Neural progenitor cell (in vitro differentiated cells): ENCODE measurements around the gene SPINT1. TPM values are rescaled to one million over a fixed set of nuclear protein-coding genes. Genes with fewer than 3 reads are reported as not detected.

ENCODE experiments used
- DNase-seq: peaks from one replicate; pipeline ENCODE4 v3.0.0-alpha.2; 2016; ENCODE audit warnings: low spot score
- H2AFZ ChIP-seq: fragments of 200-600 bp; sonication (generic); replicated peaks from 2 replicates; pipeline ENCODE4 v1.6.1; 2016; ENCODE audit warnings: antibody characterized with exemption
- H3F3A ChIP-seq: fragments of 200-600 bp; sonication (generic); 2 replicates; pipeline ENCODE4 v1.6.1; 2016; ENCODE audit warnings: antibody characterized with exemption, low read depth
- H3K27ac ChIP-seq: fragments of 200-600 bp; sonication (generic); 2 replicates; pipeline ENCODE4 v1.5.1; 2016; ENCODE audit warnings: mild to moderate bottlenecking
- H3K27me3 ChIP-seq: fragments of 200-600 bp; sonication (generic); 2 replicates; pipeline ENCODE4 v1.6.1; 2016; ENCODE audit warnings: mild to moderate bottlenecking, moderate library complexity
- H3K36me3 ChIP-seq: fragments of 200-600 bp; sonication (generic); 2 replicates; pipeline ENCODE4 v1.5.1; 2016
- H3K4me1 ChIP-seq: fragments of 200-600 bp; sonication (generic); 2 replicates; pipeline ENCODE4 v1.6.1; 2016; ENCODE audit warnings: mixed run types
- H3K4me2 ChIP-seq: fragments of 200-600 bp; sonication (generic); 2 replicates; pipeline ENCODE4 v1.6.1; 2016
- H3K4me3 ChIP-seq: fragments of 200-600 bp; sonication (generic); 2 replicates; pipeline ENCODE4 v1.5.1; 2016
- H3K79me2 ChIP-seq: fragments of 200-600 bp; sonication (generic); 2 replicates; pipeline ENCODE4 v1.6.1; 2016; ENCODE audit warnings: low read depth
- H3K9ac ChIP-seq: fragments of 200-600 bp; sonication (generic); 2 replicates; pipeline ENCODE4 v1.6.1; 2016
- H3K9me3 ChIP-seq: fragments of 200-600 bp; sonication (generic); 2 replicates; pipeline ENCODE4 v1.5.1; 2016; ENCODE audit warnings: low read depth
- H4K20me1 ChIP-seq: fragments of 200-600 bp; sonication (generic); 2 replicates; pipeline ENCODE4 v1.6.1; 2016; ENCODE audit warnings: low read depth
- H3K27ac Mint-ChIP-seq: 3 replicates; pipeline ENCODE4 v1.8.0; 2021; ENCODE audit warnings: mixed read lengths
- H3K27me3 Mint-ChIP-seq: 2 replicates; pipeline ENCODE4 v1.8.0; 2022; ENCODE audit warnings: low read depth, mild to moderate bottlenecking, inconsistent platforms, moderate library complexity, mixed read lengths; ENCODE audit not compliant: insufficient read depth
- H3K36me3 Mint-ChIP-seq: 3 replicates; pipeline ENCODE4 v1.8.0; 2021; ENCODE audit warnings: mixed read lengths
- H3K4me1 Mint-ChIP-seq: 3 replicates; pipeline ENCODE4 v1.8.0; 2021; ENCODE audit warnings: mixed read lengths
- H3K4me3 Mint-ChIP-seq: 3 replicates; pipeline ENCODE4 v1.8.0; 2021; ENCODE audit warnings: mild to moderate bottlenecking, moderate library complexity, mixed read lengths
- H3K9me3 Mint-ChIP-seq: 3 replicates; pipeline ENCODE4 v1.8.0; 2020; ENCODE audit warnings: mixed read lengths
- EZH2 ChIP-seq: fragments of 200-600 bp; sonication (generic); IDR thresholded peaks from 2 replicates; pipeline ENCODE4 v1.6.1; 2017; ENCODE audit warnings: antibody characterized with exemption, mild to moderate bottlenecking, moderate library complexity
- EZH2phosphoT487 ChIP-seq: fragments of 200-600 bp; sonication (generic); IDR thresholded peaks from 2 replicates; pipeline ENCODE4 v1.6.1; 2017; ENCODE audit warnings: antibody characterized with exemption
- total RNA-seq: library from RNA; depleted of rRNA; stranded (reverse); fragments of >200 nt; gene quantifications from 2 replicates; pipeline ENCODE4 v1.2.3, GENCODE V29; 2015; ENCODE audit warnings: low replicate concordance
- TF ChIP-seq, protein P1 (sequence below): fragments of 200-600 bp; sonication (generic); IDR thresholded peaks from 2 replicates; pipeline ENCODE4 v1.5.1; 2017; ENCODE audit warnings: antibody characterized with exemption, mild to moderate bottlenecking

Gene SPINT1
- total RNA-seq, 1 donor from 2014 or later = 12.0 TPM

DNA sequence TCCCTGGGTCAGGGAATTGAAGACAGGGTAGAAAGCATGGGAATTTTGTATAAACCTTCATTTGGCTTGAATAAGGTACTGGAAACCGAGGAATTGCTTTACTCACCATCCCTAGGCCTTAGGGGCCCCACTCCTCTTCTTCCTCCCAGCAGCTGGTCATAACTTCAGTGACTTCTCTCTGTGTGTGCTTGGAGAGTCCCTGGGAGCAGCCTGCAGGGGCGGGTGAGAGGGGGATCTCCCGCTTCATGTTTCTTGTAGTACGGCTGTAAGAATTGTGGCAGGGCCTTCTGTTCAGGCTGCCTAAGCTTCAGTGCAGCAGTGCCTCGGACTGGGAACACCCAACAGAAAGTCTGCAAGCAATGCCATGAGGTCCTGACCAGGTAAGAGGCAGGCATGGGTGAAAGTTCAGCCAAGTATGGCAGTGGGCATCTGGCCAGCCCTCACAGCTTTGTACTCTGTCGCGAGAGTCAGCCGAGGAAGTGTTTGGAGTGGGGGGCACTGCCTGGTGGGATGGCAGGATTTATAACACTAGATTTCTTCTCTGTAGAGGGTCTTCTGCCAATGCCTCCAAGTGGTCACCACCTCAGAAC lies 34.9 kb upstream of the SPINT1 start:
- peak overlapping the region; percentile 14 for H3K27ac Mint-ChIP-seq
- Histone ChIP-seq H4K20me1 (no peaks in the 10 kb centered on the region), H2AFZ (no peak overlapping the region), H3K27me3 (no peaks in the 10 kb centered on the region), H3F3A (peaks cover 9% of the 10 kb centered on the region), H3K4me1 (peaks cover 5% of the 10 kb centered on the region), H3K4me2 (no peak overlapping the region), H3K27ac (no peak overlapping the region), H3K4me3 (no peak overlapping the region), H3K9me3 (no peaks in the 10 kb centered on the region), H3K9ac (no peak overlapping the region), H3K79me2 (peaks cover 22% of the 10 kb centered on the region), H3K36me3 (no peaks in the 10 kb centered on the region)
- no peaks in the 10 kb centered on the region for H3K36me3 Mint-ChIP-seq
- peak overlapping the region; percentile 14 for H3K4me3 Mint-ChIP-seq
- TF ChIP-seq EZH2 (no peak), EZH2phosphoT487 (no peak)
- TF ChIP-seq, protein P1, sequence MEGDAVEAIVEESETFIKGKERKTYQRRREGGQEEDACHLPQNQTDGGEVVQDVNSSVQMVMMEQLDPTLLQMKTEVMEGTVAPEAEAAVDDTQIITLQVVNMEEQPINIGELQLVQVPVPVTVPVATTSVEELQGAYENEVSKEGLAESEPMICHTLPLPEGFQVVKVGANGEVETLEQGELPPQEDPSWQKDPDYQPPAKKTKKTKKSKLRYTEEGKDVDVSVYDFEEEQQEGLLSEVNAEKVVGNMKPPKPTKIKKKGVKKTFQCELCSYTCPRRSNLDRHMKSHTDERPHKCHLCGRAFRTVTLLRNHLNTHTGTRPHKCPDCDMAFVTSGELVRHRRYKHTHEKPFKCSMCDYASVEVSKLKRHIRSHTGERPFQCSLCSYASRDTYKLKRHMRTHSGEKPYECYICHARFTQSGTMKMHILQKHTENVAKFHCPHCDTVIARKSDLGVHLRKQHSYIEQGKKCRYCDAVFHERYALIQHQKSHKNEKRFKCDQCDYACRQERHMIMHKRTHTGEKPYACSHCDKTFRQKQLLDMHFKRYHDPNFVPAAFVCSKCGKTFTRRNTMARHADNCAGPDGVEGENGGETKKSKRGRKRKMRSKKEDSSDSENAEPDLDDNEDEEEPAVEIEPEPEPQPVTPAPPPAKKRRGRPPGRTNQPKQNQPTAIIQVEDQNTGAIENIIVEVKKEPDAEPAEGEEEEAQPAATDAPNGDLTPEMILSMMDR = no peak
- peaks cover 21% of the 10 kb centered on the region for H3K4me1 Mint-ChIP-seq
- peaks cover 2% of the 10 kb centered on the region for H3K27me3 Mint-ChIP-seq
- DNase-seq = no peak
- H3K9me3 Mint-ChIP-seq = no peaks in the 10 kb centered on the region

DNA sequence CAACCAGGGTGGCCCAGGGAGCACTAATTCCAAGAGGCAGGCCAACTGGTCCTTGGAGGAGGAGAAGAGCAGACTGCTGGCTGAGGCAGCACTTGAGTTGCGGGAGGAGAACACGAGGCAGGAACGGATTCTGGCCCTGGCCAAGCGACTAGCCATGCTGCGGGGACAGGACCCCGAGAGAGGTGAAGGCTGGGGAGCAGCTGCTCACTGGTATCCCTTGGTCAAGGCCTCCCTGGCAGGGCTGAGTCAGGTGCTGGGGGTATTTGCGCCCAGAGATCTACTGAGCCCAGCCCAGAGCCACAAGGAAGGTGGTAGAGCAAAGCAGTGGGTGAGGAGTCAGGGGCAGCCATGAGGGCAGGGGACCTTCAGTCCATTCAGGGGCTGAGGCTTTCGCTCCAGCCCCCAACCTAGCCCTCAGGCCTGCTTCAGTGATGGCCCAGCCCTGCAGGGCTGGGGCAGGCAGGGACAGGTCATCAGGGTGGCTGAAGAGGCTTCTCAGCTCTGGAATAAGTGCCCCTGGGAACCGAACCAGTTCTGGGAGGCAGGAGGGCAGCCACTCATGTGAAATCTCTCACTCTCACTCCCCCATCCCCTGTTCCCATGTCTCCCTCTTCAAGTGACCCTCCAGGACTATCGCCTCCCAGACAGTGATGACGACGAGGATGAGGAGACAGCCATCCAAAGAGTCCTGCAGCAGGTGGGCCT lies 31.0 kb upstream of the SPINT1 start:
- no peaks in the 10 kb centered on the region for H4K20me1 ChIP-seq
- no peaks in the 10 kb centered on the region for H3K27me3 ChIP-seq
- Mint-ChIP-seq H3K36me3 (peaks cover 4% of the 10 kb centered on the region), H3K27ac (peak overlapping the region; percentile 29), H3K27me3 (peaks cover 4% of the 10 kb centered on the region), H3K4me1 (peaks cover 8% of the 10 kb centered on the region), H3K4me3 (no peak overlapping the region), H3K9me3 (no peaks in the 10 kb centered on the region)
- H3K4me2 ChIP-seq = no peak overlapping the region
- H3K4me3 ChIP-seq = no peak overlapping the region
- H3K9me3 ChIP-seq = no peaks in the 10 kb centered on the region
- no peak for DNase-seq
- H3K4me1 ChIP-seq = no peaks in the 10 kb centered on the region
- H3K27ac ChIP-seq = no peak overlapping the region
- H3F3A ChIP-seq = no peaks in the 10 kb centered on the region
- no peak for TF ChIP-seq EZH2phosphoT487
- TF ChIP-seq, protein P1 = no peak
- no peak for TF ChIP-seq EZH2
- H3K9ac ChIP-seq = no peak overlapping the region
- H3K36me3 ChIP-seq = no peaks in the 10 kb centered on the region
- no peaks in the 10 kb centered on the region for H3K79me2 ChIP-seq
- no peak overlapping the region for H2AFZ ChIP-seq

DNA sequence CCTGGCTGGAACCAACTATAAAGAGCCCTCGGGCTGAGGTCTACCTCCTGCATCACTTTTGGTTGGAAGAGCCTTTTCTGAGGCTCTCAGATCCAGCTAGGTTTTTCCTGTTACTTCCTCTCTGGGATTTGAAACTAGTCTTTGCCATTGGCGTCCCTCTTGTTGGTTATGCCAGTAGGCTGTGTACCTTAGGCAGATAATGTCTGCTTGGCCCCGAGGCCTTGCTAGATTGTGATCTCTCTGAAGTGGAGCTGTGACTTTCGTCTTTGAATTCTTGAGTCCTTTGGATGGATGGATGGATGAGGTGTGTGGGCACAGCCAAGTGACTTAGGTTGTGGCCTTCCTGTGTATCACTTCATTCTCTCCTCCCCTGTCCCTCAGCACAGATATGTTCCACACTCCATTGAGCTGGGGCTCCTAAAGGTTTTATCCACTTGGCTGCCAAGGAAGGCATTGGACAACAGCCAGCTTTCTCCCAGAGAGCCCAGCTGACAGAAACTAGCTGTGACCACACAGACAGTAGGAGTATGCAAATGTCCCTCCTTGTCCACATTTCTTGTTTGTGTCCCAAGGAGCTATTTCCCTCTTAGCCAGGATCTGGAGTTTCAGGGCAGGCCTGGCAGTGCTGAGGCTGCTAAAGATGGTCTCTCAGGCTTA lies 28.7 kb upstream of the SPINT1 start:
- no peaks in the 10 kb centered on the region for H3K36me3 ChIP-seq
- TF ChIP-seq EZH2phosphoT487 (no peak), EZH2 (no peak)
- Mint-ChIP-seq H3K36me3 (peaks cover 4% of the 10 kb centered on the region), H3K27me3 (peaks cover 4% of the 10 kb centered on the region), H3K4me3 (no peak overlapping the region), H3K9me3 (no peaks in the 10 kb centered on the region), H3K27ac (no peak overlapping the region), H3K4me1 (no peaks in the 10 kb centered on the region)
- DNase-seq = no peak
- no peaks in the 10 kb centered on the region for H3K9me3 ChIP-seq
- no peak overlapping the region for H2AFZ ChIP-seq
- no peak overlapping the region for H3K4me3 ChIP-seq
- no peak overlapping the region for H3K9ac ChIP-seq
- no peaks in the 10 kb centered on the region for H3K79me2 ChIP-seq
- no peaks in the 10 kb centered on the region for H3K27me3 ChIP-seq
- H4K20me1 ChIP-seq = no peaks in the 10 kb centered on the region
- no peak overlapping the region for H3K4me2 ChIP-seq
- H3K4me1 ChIP-seq = no peaks in the 10 kb centered on the region
- no peak overlapping the region for H3K27ac ChIP-seq
- no peaks in the 10 kb centered on the region for H3F3A ChIP-seq

DNA sequence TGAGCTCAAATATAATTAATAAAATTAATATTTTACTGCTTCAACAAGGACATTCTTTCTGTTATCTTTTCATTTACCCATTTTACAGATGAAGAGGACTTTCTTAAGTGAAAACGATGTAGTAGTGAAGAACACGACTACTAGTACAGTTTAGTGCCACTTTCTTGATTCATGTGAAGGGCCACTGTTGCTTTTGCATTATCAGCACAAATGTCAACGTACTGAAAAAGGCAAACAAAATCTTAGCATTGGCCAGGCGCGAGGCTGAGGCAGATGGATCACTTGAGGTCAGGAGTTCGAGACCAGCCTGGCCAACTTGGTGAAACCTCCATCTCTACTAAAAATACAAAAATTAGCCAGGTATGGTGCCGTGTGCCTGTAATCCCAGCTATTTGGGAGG lies 24.8 kb upstream of the SPINT1 start:
- H3K9me3 ChIP-seq = no peaks in the 10 kb centered on the region
- Mint-ChIP-seq H3K4me1 (no peaks in the 10 kb centered on the region), H3K27me3 (peaks cover 3% of the 10 kb centered on the region), H3K27ac (no peak overlapping the region), H3K36me3 (peaks cover 4% of the 10 kb centered on the region), H3K9me3 (no peaks in the 10 kb centered on the region), H3K4me3 (no peak overlapping the region)
- DNase-seq = no peak
- no peak overlapping the region for H3K4me2 ChIP-seq
- no peak overlapping the region for H3K4me3 ChIP-seq
- H3K9ac ChIP-seq = no peak overlapping the region
- no peaks in the 10 kb centered on the region for H3F3A ChIP-seq
- no peaks in the 10 kb centered on the region for H4K20me1 ChIP-seq
- no peak overlapping the region for H3K27ac ChIP-seq
- no peaks in the 10 kb centered on the region for H3K79me2 ChIP-seq
- H3K36me3 ChIP-seq = no peaks in the 10 kb centered on the region
- H3K27me3 ChIP-seq = no peaks in the 10 kb centered on the region
- H3K4me1 ChIP-seq = no peaks in the 10 kb centered on the region
- TF ChIP-seq, protein P1 = no peak
- TF ChIP-seq EZH2phosphoT487 (no peak), EZH2 (no peak)
- no peak overlapping the region for H2AFZ ChIP-seq
